ENCODE measurements around the gene SGCD. TPM values are rescaled to one million over a fixed set of nuclear protein-coding genes. Genes with fewer than 3 reads are reported as not detected.

SGCD gene
- total RNA-seq, 5 donors from 2014 or later (not counting 1 experiment from before 2014, with no cell fraction given), result 0.13 to 2.4 (median 0.22) TPM

DNA sequence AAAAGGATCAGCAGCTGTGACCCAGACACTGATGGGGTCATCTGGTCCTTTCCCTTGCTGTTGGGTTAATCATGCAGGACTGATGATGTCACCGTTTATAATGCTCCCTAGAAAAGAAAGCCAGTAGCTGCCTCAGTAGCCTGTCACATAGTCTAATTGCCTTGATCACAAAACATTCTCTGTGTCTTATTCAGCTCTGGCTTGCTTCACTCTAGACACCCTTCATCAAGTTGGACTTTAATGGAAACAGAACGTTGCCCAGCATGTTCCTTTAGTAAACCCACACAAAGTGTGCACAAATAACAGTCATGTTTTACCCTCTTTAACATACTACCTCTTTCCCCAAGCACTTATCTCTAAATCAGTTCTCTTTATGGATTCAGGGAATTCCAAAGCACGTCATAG is 170.8 kb downstream of the SGCD start:
- Mint-ChIP-seq H3K27me3 (peaks cover 4 to 14% of the 10 kb centered on the region in 2 donors), H3K4me3 (no peak overlapping the region), H3K4me1 (no peaks in the 10 kb centered on the region), H3K36me3 (no peaks in the 10 kb centered on the region), H3K9me3 (no peaks in the 10 kb centered on the region), H3K27ac (no peak overlapping the region)
- 61% methylated on average over 2 of the region's 3 CpGs for WGBS (ENCODE audit: insufficient coverage)
- no peak overlapping the region for H3K4me3 ChIP-seq (ENCODE audit: control insufficient read depth in 1 of 2, extremely low read depth in 1 of 2, low read length in 1 of 2)
- no peaks in the 10 kb centered on the region for H3K4me1 ChIP-seq (ENCODE audit: control insufficient read depth in 1 of 2, extremely low read depth in 1 of 2, insufficient read depth in 2 of 2, low read length in 2 of 2)
- no peak overlapping the region for H3K27ac ChIP-seq (ENCODE audit: low read length)
- H3K27me3 ChIP-seq (replicated peaks in 1 of 2; ENCODE audit: control insufficient read depth in 2 of 2, extremely low read depth in 1 of 2, insufficient read depth in 2 of 2, low read length in 1 of 2), result peaks cover 0 to 4% of the 10 kb centered on the region in 2 experiments
- ATAC-seq (replicated peaks in 1 of 4), result no peak
- H3K9me3 ChIP-seq, result no peaks in the 10 kb centered on the region
- ChIA-PET POLR2A (no interaction called here), CTCF (no interaction called here)
- no peak for DNase-seq
- no peaks in the 10 kb centered on the region for H3K36me3 ChIP-seq (ENCODE audit: control insufficient read depth in 2 of 2, extremely low read depth in 1 of 2, insufficient read depth in 1 of 2, low read length in 1 of 2)

DNA sequence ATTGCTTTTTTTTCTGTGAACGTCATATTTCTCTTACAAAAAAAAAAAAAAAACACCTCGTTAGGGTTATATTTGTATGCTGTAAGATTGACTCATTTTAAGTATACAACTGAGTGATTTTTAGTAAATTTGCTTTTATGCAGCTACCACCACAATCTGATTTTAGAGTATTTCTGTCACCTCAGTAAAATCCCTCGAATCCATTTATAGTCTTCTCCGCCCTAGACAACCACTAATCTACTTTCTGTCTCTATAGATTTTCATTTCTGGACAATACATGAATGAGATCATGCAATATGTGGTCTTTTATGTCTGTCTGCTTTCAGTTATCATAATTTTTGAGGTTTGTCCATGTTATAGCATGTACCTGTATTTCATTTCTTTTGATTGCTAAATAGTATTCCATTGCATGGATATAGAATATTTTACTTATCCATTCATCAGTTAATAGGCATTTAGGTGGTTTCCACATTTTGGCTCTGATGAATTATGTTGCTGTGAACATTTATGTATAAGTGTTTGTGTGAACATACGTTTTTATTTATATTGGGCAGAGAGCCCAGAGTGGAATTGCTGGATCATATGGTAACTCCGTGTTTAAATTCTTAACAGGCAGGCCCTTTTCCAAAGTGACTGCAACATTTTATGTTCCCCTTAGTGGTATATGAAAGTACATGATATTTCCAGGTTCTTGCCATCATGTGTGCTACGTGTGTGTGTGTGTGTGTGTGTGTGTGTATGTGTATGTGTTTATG is 171.4 kb downstream of the SGCD start:
- 46% methylated on average over 3 of the region's 7 CpGs for WGBS (ENCODE audit: insufficient coverage)
- H3K27me3 Mint-ChIP-seq, result peaks cover 4 to 18% of the 10 kb centered on the region in 2 donors
- H3K4me1 ChIP-seq (ENCODE audit: control insufficient read depth in 1 of 2, extremely low read depth in 1 of 2, insufficient read depth in 2 of 2, low read length in 2 of 2), result no peaks in the 10 kb centered on the region
- ChIA-PET CTCF (no interaction called here), POLR2A (no interaction called here)
- H3K36me3 Mint-ChIP-seq, result no peaks in the 10 kb centered on the region
- no peak overlapping the region for H3K4me3 Mint-ChIP-seq
- no peak for ATAC-seq (replicated peaks in 1 of 4)
- no peaks in the 10 kb centered on the region for H3K4me1 Mint-ChIP-seq
- H3K9me3 Mint-ChIP-seq, result no peaks in the 10 kb centered on the region
- H3K4me3 ChIP-seq (ENCODE audit: control insufficient read depth in 1 of 2, extremely low read depth in 1 of 2, low read length in 1 of 2), result no peak overlapping the region
- no peak for DNase-seq
- H3K36me3 ChIP-seq (ENCODE audit: control insufficient read depth in 2 of 2, extremely low read depth in 1 of 2, insufficient read depth in 1 of 2, low read length in 1 of 2), result no peaks in the 10 kb centered on the region
- H3K27me3 ChIP-seq (replicated peaks in 1 of 2; ENCODE audit: control insufficient read depth in 2 of 2, extremely low read depth in 1 of 2, insufficient read depth in 2 of 2, low read length in 1 of 2), result peaks cover 0 to 4% of the 10 kb centered on the region in 2 experiments
- H3K27ac ChIP-seq (ENCODE audit: low read length), result no peak overlapping the region
- H3K9me3 ChIP-seq, result no peaks in the 10 kb centered on the region
- H3K27ac Mint-ChIP-seq, result no peak overlapping the region

- H3K9me3 ChIP-seq, result no peaks in the 10 kb centered on the region
- H3K4me3 ChIP-seq (ENCODE audit: control insufficient read depth in 1 of 2, extremely low read depth in 1 of 2, low read length in 1 of 2), result no peak overlapping the region
- H3K27ac ChIP-seq (ENCODE audit: low read length), result no peak overlapping the region
- CTCF ChIA-PET, result no interaction called here
- Mint-ChIP-seq H3K9me3 (no peaks in the 10 kb centered on the region), H3K36me3 (no peaks in the 10 kb centered on the region), H3K4me3 (no peak overlapping the region), H3K27ac (no peak overlapping the region), H3K4me1 (no peaks in the 10 kb centered on the region), H3K27me3 (peaks cover 6 to 19% of the 10 kb centered on the region in 2 donors)
- no peak for ATAC-seq (replicated peaks in 1 of 4)
- H3K36me3 ChIP-seq (ENCODE audit: control insufficient read depth in 2 of 2, extremely low read depth in 1 of 2, insufficient read depth in 1 of 2, low read length in 1 of 2), result no peaks in the 10 kb centered on the region
- DNase-seq, result no peak
- peaks cover 0 to 4% of the 10 kb centered on the region in 2 experiments for H3K27me3 ChIP-seq (replicated peaks in 1 of 2; ENCODE audit: control insufficient read depth in 2 of 2, extremely low read depth in 1 of 2, insufficient read depth in 2 of 2, low read length in 1 of 2)
- POLR2A ChIA-PET, result no interaction called here
- WGBS (ENCODE audit: insufficient coverage), result 48% methylated on average over 2 of the region's 5 CpGs
- no peaks in the 10 kb centered on the region for H3K4me1 ChIP-seq (ENCODE audit: control insufficient read depth in 1 of 2, extremely low read depth in 1 of 2, insufficient read depth in 2 of 2, low read length in 2 of 2)
Measured at GRCh38 chr5:156500755-156501154, 173.8 kb downstream of the SGCD start.

- Histone ChIP-seq H3K4me3 (ENCODE audit: control insufficient read depth in 1 of 2, extremely low read depth in 1 of 2, low read length in 1 of 2) (no peak overlapping the region), H3K4me1 (ENCODE audit: control insufficient read depth in 1 of 2, extremely low read depth in 1 of 2, insufficient read depth in 2 of 2, low read length in 2 of 2) (no peaks in the 10 kb centered on the region), H3K36me3 (ENCODE audit: control insufficient read depth in 2 of 2, extremely low read depth in 1 of 2, insufficient read depth in 1 of 2, low read length in 1 of 2) (no peaks in the 10 kb centered on the region), H3K27ac (ENCODE audit: low read length) (no peak overlapping the region), H3K9me3 (no peaks in the 10 kb centered on the region), H3K27me3 (replicated peaks in 1 of 2; ENCODE audit: control insufficient read depth in 2 of 2, extremely low read depth in 1 of 2, insufficient read depth in 2 of 2, low read length in 1 of 2) (peaks cover 0 to 4% of the 10 kb centered on the region in 2 experiments)
- Mint-ChIP-seq H3K27ac (no peak overlapping the region), H3K9me3 (no peaks in the 10 kb centered on the region), H3K4me3 (no peak overlapping the region), H3K4me1 (no peaks in the 10 kb centered on the region), H3K36me3 (no peaks in the 10 kb centered on the region), H3K27me3 (peaks cover 6 to 19% of the 10 kb centered on the region in 2 donors)
- ChIA-PET CTCF (no interaction called here), POLR2A (no interaction called here)
- ATAC-seq (replicated peaks in 1 of 4) (no peak), DNase-seq (no peak)
- WGBS (ENCODE audit: insufficient coverage), result 97% methylated on average over 3 of the region's 5 CpGs
Measured at GRCh38 chr5:156505101-156505500, 178.1 kb downstream of the SGCD start.

DNA sequence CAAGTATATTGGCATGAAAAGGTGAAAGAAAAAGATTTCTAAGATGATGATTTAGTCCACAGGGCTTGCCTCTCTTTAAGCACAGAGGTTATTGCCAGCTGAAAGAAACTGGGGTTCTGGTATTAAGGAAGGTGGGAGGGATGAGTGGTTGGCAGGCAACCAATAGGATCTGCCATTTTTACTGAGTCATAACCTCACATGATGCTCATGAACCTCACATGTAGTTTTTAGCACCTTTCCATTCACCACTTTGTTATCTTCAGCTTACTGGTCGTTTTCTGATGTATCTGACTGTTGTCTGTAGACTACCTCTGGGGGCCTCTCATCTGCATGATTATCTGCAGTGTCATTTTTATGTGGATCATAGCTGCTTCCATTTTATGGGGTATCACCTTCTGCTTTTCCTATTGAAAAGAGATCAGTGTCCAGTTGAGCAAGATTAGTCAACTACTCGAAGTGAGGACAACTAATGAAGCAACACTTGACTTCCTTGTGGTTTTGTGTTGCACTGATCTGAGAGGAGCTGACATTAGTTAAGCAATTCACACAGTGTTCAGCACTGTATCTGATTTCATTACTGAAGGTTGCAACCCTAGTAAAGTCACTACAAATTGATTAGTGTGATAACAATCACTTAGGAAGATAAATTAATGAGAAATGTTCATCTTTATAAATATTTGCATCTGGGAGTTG is 186.3 kb downstream of the SGCD start:
- Mint-ChIP-seq H3K4me1 (no peaks in the 10 kb centered on the region), H3K9me3 (peaks cover 5 to 9% (median 8%) of the 10 kb centered on the region in 3 donors), H3K4me3 (no peak overlapping the region), H3K27ac (no peak overlapping the region), H3K36me3 (no peaks in the 10 kb centered on the region), H3K27me3 (peaks cover 17 to 20% of the 10 kb centered on the region in 2 donors)
- CTCF ChIA-PET, result no interaction called here
- no peak for DNase-seq
- peaks cover 0 to 13% of the 10 kb centered on the region in 2 experiments for H3K27me3 ChIP-seq (replicated peaks in 1 of 2; ENCODE audit: control insufficient read depth in 2 of 2, extremely low read depth in 1 of 2, insufficient read depth in 2 of 2, low read length in 1 of 2)
- ATAC-seq (replicated peaks in 1 of 4), result no peak
- no peaks in the 10 kb centered on the region for H3K4me1 ChIP-seq (ENCODE audit: control insufficient read depth in 1 of 2, extremely low read depth in 1 of 2, insufficient read depth in 2 of 2, low read length in 2 of 2)
- H3K36me3 ChIP-seq (ENCODE audit: control insufficient read depth in 2 of 2, extremely low read depth in 1 of 2, insufficient read depth in 1 of 2, low read length in 1 of 2), result no peaks in the 10 kb centered on the region
- no peak overlapping the region for H3K4me3 ChIP-seq (ENCODE audit: control insufficient read depth in 1 of 2, extremely low read depth in 1 of 2, low read length in 1 of 2)
- H3K27ac ChIP-seq (ENCODE audit: low read length), result no peak overlapping the region
- H3K9me3 ChIP-seq, result no peaks in the 10 kb centered on the region
- POLR2A ChIA-PET, result no interaction called here
- 17% methylated on average over 1 of the region's 2 CpGs for WGBS (ENCODE audit: insufficient coverage)

DNA sequence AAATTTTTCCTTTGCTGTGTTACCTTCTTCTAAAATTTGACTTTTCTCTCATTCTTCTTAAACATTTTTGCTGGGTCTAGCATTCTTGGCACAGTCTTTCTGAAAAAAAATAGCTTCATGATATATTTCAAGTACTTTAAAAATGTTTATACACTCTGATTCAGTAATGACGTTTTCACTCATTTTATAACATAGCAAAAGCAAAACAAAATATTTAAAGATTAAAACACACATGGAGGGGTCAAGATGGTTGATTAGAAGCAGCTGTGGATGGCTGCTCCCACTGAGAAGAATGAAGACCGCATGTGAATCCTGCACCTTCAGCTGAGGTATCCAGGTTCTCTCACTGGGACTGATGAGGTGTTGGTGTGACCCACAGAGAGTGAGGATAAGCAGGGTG is 188.2 kb downstream of the SGCD start:
- no peak for ATAC-seq (replicated peaks in 1 of 4)
- peaks cover 9 to 21% (median 19%) of the 10 kb centered on the region in 3 donors for H3K9me3 Mint-ChIP-seq
- no peak overlapping the region for H3K4me3 ChIP-seq (ENCODE audit: control insufficient read depth in 1 of 2, extremely low read depth in 1 of 2, low read length in 1 of 2)
- no peak overlapping the region for H3K27ac Mint-ChIP-seq
- H3K36me3 Mint-ChIP-seq, result no peaks in the 10 kb centered on the region
- POLR2A ChIA-PET, result no interaction called here
- no peaks in the 10 kb centered on the region for H3K4me1 Mint-ChIP-seq
- H3K36me3 ChIP-seq (ENCODE audit: control insufficient read depth in 2 of 2, extremely low read depth in 1 of 2, insufficient read depth in 1 of 2, low read length in 1 of 2), result no peaks in the 10 kb centered on the region
- H3K4me3 Mint-ChIP-seq, result no peak overlapping the region
- H3K4me1 ChIP-seq (ENCODE audit: control insufficient read depth in 1 of 2, extremely low read depth in 1 of 2, insufficient read depth in 2 of 2, low read length in 2 of 2), result no peaks in the 10 kb centered on the region
- H3K27me3 ChIP-seq (replicated peaks in 1 of 2; ENCODE audit: control insufficient read depth in 2 of 2, extremely low read depth in 1 of 2, insufficient read depth in 2 of 2, low read length in 1 of 2), result peaks cover 0 to 13% of the 10 kb centered on the region in 2 experiments
- no peak for DNase-seq
- CTCF ChIA-PET, result no interaction called here
- WGBS (ENCODE audit: insufficient coverage), result 100% methylated on average over 1 of the region's 2 CpGs
- H3K9me3 ChIP-seq, result no peaks in the 10 kb centered on the region
- H3K27me3 Mint-ChIP-seq, result peaks cover 13 to 20% of the 10 kb centered on the region in 2 donors
- no peak overlapping the region for H3K27ac ChIP-seq (ENCODE audit: low read length)
